Measurements from ENCODE around the gene RFLNA. TPM values are rescaled to one million over a fixed set of nuclear protein-coding genes. Genes with fewer than 3 reads are reported as not detected.

Gene RFLNA
- total and polyA plus RNA-seq, 2 experiments from 2014 or later, result 3.9 to 20.4 TPM

DNA sequence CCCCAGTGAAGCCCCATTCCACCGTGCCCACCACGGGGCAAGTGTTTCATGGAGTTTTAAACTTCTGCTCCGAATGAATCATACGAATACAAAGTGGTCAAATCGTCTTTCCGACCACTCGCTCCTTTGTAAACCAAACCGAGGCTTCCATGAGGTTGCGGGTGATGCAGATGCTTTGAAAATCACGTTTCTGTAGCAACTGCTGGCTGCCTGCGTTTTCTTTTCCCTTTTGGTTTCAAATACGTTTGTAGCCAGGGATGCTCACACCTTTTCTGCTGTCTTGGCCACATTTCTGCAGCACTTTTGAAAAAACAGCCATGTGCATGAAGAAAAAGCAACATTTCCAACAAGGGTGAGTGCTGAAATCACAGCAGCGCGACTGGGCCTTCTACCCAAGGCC is 33.7 kb downstream of the RFLNA start:
- ATAC-seq (no peak), DNase-seq (ENCODE audit: low spot score) (no peak)
- Histone ChIP-seq H3K36me3 (ENCODE audit: insufficient read depth) (peaks cover 11% of the 10 kb centered on the region; the same call in 1 of the 2 replicates), H3F3A (replicated peaks; ENCODE audit: low read depth) (peaks cover 3% of the 10 kb centered on the region; the same call in 1 of the 2 replicates), H3K4me3 (no peak overlapping the region), H2AFZ (no peak overlapping the region), H3K9me2 (ENCODE audit: insufficient read depth) (no peaks in the 10 kb centered on the region), H3K4me2 (no peak overlapping the region), H3K79me2 (replicated peaks; ENCODE audit: insufficient read depth) (no peaks in the 10 kb centered on the region), H4K20me1 (replicated peaks; ENCODE audit: insufficient read depth) (no peaks in the 10 kb centered on the region; the same call in 1 of the 2 replicates), H3K27ac (ENCODE audit: low read depth) (no peak overlapping the region), H3K27me3 (ENCODE audit: insufficient read depth) (no peaks in the 10 kb centered on the region), H3K4me1 (ENCODE audit: insufficient read depth) (no peaks in the 10 kb centered on the region)
- H3K9me3 Mint-ChIP-seq, result peaks cover 17% of the 10 kb centered on the region
- H3K27ac Mint-ChIP-seq, result no peak overlapping the region
- peaks cover 19% of the 10 kb centered on the region for H3K27me3 Mint-ChIP-seq (ENCODE audit: insufficient read depth, low read depth, poor library complexity)
- TF ChIP-seq EZH2phosphoT487 (IDR thresholded peaks at IDR 0.05; ENCODE audit: unreplicated experiment) (no peak), ZNF114 (CRISPR knock-in tag; IDR thresholded peaks at IDR 0.05) (no peak), EZH2 (IDR thresholded peaks at IDR 0.05; ENCODE audit: low read depth, unreplicated experiment) (no peak), NANOG (IDR thresholded peaks at IDR 0.05; ENCODE audit: borderline replicate concordance) (no peak)
- TF ChIP-seq, protein P1, sequence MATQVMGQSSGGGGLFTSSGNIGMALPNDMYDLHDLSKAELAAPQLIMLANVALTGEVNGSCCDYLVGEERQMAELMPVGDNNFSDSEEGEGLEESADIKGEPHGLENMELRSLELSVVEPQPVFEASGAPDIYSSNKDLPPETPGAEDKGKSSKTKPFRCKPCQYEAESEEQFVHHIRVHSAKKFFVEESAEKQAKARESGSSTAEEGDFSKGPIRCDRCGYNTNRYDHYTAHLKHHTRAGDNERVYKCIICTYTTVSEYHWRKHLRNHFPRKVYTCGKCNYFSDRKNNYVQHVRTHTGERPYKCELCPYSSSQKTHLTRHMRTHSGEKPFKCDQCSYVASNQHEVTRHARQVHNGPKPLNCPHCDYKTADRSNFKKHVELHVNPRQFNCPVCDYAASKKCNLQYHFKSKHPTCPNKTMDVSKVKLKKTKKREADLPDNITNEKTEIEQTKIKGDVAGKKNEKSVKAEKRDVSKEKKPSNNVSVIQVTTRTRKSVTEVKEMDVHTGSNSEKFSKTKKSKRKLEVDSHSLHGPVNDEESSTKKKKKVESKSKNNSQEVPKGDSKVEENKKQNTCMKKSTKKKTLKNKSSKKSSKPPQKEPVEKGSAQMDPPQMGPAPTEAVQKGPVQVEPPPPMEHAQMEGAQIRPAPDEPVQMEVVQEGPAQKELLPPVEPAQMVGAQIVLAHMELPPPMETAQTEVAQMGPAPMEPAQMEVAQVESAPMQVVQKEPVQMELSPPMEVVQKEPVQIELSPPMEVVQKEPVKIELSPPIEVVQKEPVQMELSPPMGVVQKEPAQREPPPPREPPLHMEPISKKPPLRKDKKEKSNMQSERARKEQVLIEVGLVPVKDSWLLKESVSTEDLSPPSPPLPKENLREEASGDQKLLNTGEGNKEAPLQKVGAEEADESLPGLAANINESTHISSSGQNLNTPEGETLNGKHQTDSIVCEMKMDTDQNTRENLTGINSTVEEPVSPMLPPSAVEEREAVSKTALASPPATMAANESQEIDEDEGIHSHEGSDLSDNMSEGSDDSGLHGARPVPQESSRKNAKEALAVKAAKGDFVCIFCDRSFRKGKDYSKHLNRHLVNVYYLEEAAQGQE (IDR thresholded peaks at IDR 0.05; ENCODE audit: unreplicated experiment), result no peak
- TF ChIP-seq, protein P2, sequence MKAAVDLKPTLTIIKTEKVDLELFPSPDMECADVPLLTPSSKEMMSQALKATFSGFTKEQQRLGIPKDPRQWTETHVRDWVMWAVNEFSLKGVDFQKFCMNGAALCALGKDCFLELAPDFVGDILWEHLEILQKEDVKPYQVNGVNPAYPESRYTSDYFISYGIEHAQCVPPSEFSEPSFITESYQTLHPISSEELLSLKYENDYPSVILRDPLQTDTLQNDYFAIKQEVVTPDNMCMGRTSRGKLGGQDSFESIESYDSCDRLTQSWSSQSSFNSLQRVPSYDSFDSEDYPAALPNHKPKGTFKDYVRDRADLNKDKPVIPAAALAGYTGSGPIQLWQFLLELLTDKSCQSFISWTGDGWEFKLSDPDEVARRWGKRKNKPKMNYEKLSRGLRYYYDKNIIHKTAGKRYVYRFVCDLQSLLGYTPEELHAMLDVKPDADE (IDR thresholded peaks at IDR 0.05), result no peak
- TF ChIP-seq, protein P3, sequence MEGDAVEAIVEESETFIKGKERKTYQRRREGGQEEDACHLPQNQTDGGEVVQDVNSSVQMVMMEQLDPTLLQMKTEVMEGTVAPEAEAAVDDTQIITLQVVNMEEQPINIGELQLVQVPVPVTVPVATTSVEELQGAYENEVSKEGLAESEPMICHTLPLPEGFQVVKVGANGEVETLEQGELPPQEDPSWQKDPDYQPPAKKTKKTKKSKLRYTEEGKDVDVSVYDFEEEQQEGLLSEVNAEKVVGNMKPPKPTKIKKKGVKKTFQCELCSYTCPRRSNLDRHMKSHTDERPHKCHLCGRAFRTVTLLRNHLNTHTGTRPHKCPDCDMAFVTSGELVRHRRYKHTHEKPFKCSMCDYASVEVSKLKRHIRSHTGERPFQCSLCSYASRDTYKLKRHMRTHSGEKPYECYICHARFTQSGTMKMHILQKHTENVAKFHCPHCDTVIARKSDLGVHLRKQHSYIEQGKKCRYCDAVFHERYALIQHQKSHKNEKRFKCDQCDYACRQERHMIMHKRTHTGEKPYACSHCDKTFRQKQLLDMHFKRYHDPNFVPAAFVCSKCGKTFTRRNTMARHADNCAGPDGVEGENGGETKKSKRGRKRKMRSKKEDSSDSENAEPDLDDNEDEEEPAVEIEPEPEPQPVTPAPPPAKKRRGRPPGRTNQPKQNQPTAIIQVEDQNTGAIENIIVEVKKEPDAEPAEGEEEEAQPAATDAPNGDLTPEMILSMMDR (conservative IDR thresholded peaks at IDR 0.05; ENCODE audit: low read depth in 2 of 2), result no peak
- H3K4me1 Mint-ChIP-seq, result peaks cover 10% of the 10 kb centered on the region; the same call in 2 of the 3 replicates
- no peak overlapping the region for H3K4me3 Mint-ChIP-seq
- peaks cover 70% of the 10 kb centered on the region for H3K36me3 Mint-ChIP-seq (ENCODE audit: low read depth)

DNA sequence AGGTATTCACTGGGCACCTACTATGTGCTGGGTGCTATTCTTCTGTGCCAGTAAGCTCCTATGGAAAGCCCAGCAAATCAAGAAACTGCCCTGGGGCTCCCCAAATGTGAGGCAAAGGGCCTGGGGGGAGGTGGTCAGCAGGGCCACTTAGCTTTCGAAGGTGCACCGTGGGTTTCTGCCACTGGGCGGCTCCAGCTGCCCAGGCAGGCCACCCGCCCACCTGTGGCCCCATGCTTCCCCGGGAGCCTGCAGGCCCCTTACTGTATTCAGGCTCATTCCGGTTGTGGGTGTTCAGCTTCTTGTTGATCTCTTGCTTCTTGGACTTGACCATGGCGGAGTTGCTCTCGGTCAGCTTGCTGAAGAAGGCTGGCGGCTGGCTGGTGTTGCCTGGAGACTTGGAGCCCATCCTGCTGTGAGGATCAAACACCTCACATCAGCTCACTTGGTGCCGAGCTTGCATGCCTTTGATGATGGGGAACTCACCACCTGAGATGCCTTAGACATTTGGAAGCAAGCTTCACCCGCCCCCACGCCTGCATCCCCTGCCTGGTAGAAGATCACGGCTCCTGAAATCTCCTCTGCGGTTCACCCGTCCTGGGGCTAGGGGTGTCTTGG is 37.3 kb downstream of the RFLNA start:
- peaks cover 60% of the 10 kb centered on the region for H3K36me3 Mint-ChIP-seq (ENCODE audit: low read depth)
- ATAC-seq, result peak; percentile 47
- TF ChIP-seq, protein P3 (conservative IDR thresholded peaks at IDR 0.05; ENCODE audit: low read depth in 2 of 2), result peak; percentile 42 to 56; a peak in 3 of 4 replicates

More for the DNA sequence above, 37.3 kb downstream of the RFLNA start:
- Mint-ChIP-seq H3K27ac (no peak overlapping the region), H3K4me3 (no peak overlapping the region), H3K4me1 (peaks cover 10% of the 10 kb centered on the region; the same call in 2 of the 3 replicates), H3K27me3 (ENCODE audit: insufficient read depth, low read depth, poor library complexity) (peaks cover 12% of the 10 kb centered on the region), H3K9me3 (no peaks in the 10 kb centered on the region; the same call in 2 of the 3 replicates)
- DNase-seq (ENCODE audit: low spot score), result peak; percentile 64
- no peak overlapping the region for H3K27ac ChIP-seq (ENCODE audit: low read depth)
- no peaks in the 10 kb centered on the region for H3F3A ChIP-seq (replicated peaks; ENCODE audit: low read depth)
- H2AFZ ChIP-seq, result no peak overlapping the region
- no peaks in the 10 kb centered on the region for H3K9me2 ChIP-seq (ENCODE audit: insufficient read depth)
- no peaks in the 10 kb centered on the region; the same call in 1 of the 2 replicates for H4K20me1 ChIP-seq (replicated peaks; ENCODE audit: insufficient read depth)
- H3K4me3 ChIP-seq, result no peak overlapping the region
- no peaks in the 10 kb centered on the region for H3K4me1 ChIP-seq (ENCODE audit: insufficient read depth)
- H3K4me2 ChIP-seq, result no peak overlapping the region
- peaks cover 6% of the 10 kb centered on the region for H3K36me3 ChIP-seq (ENCODE audit: insufficient read depth)
- no peaks in the 10 kb centered on the region for H3K79me2 ChIP-seq (replicated peaks; ENCODE audit: insufficient read depth)
- H3K27me3 ChIP-seq (ENCODE audit: insufficient read depth), result no peaks in the 10 kb centered on the region

Measured in GM23338 (cell line).